Islet precursor cell (in vitro differentiated cells): ENCODE results near the gene NELL1.

Experiments
- DNase-seq: peaks from one replicate; pipeline ENCODE4 v3.0.0-alpha.2; 2018

The NELL1 gene

GRCh38 chr11:20668844-20669819, at the start of gene NELL1:
TSS of gene NELL1 (plus strand) at chr11:20669586.
- DNase-seq, result peak; percentile 64

DNA sequence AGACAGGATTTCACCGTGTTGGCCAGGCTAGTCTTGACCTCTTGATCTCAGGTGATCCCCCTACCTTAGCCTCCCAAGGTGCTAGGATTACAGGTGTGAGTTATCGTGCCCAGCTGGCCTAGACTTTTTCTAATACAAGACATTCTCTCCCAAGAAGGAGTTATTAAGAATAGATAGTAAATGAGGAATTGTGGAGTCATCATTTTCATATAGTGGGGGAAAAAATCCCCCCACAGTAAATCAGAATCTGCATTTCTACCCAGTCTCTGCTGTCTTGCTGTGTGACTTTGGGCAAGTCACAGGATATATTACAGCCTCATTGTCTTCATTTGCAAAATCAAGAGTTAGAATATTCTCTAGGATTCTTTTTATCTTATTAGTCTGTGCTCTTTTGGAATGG, 48.4 kb upstream of the NELL1 start:
- no peak for DNase-seq

GRCh38 chr11:20621679-20622078, 47.7 kb upstream of the NELL1 start:
- DNase-seq, result no peak

GRCh38 chr11:20623252-20623651, 46.1 kb upstream of the NELL1 start:
- DNase-seq, result no peak

GRCh38 chr11:20626279-20626678, 43.1 kb upstream of the NELL1 start:
- DNase-seq, result no peak

- no peak for DNase-seq
Observed at GRCh38 chr11:20627026-20627425, 42.4 kb upstream of the NELL1 start.

DNA sequence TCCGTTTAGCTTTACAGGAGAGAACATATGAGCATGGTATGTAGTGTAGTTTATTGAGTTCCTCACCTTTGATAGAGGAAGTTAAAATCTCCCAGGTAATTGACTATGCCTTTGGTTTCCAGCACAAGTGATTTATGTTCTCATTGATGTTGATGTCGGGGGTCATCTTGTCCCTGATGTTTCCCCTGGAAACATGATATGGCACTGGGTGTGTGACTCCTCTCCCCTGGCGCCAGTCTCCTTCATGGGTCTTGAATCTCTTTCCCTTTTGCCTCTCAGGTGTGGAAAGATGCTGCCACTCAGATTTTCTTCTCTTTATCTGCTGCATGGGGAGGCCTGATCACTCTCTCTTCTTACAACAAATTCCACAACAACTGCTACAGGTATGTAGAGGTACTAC, 41.7 kb upstream of the NELL1 start:
- no peak for DNase-seq

GRCh38 chr11:20631519-20632168, 37.7 kb upstream of the NELL1 start:
- no peak for DNase-seq

DNA sequence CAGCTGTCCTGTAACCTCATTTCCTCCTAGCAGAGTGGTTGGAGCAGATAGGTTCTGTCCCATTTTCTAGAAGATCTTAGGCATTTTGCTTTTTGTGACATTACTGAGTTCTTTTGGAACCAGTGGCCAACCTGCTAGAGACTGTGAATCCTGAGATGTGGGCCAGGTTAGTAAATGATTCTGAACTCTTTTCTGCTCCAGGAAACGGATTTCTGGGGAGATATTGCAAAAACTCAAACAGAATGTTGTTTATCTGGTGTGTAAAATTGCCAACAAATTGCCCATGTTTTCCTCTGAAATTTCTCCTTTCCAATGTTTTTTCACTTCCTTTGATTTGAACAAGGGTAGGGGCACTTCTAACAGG, 37.2 kb upstream of the NELL1 start:
- DNase-seq, result no peak

GRCh38 chr11:20634044-20634443, 35.3 kb upstream of the NELL1 start:
- no peak for DNase-seq

- DNase-seq, result no peak
Observed at GRCh38 chr11:20634781-20635180, 34.6 kb upstream of the NELL1 start.

DNA sequence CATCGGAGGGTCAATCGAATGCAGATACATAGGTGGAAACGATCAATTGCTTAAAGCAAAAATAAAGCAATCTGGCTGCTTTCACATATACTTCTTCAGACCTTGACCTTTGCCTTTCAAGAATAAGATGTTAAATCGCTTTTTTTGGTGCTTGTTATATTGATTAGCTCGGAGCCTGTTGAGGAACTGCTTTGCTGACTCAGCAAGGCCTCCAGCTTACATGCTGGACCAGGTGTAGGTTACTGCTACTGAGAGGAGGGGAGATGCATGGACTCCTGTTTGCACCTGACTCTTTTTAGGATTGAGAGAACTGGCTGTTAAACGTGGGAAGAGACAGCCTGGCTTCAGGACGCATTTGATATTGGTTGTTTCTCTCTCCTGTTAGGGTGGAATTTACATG, 31.3 kb upstream of the NELL1 start:
- no peak for DNase-seq

GRCh38 chr11:20639688-20640087, 29.7 kb upstream of the NELL1 start:
- no peak for DNase-seq

GRCh38 chr11:20640401-20640800, 29.0 kb upstream of the NELL1 start:
- DNase-seq, result no peak

- DNase-seq, result no peak
Observed at GRCh38 chr11:20644360-20644759, 25.0 kb upstream of the NELL1 start.

- DNase-seq, result peak; percentile 73
Observed at GRCh38 chr11:20647976-20648565, 21.3 kb upstream of the NELL1 start.

GRCh38 chr11:20652150-20652806, 17.1 kb upstream of the NELL1 start:
- no peak for DNase-seq

DNA sequence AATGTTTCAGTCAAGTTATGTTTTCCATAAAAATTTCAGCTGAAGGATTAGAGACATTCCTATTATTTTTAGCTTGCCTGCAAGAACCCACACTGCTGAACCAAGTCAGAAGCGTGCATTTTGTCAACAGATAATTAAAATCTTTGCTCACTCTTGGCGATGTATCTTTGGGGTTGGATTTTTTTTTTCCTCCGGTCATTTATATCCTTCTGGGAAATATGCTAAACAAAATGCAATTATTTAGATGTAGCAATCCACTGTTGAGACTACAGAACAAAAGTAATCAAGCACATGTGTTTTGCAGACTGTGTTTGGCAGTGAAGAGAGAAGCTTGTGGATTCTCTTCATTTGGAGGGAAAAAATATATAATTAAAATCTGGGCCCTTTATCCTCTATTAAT, 15.3 kb upstream of the NELL1 start:
- DNase-seq, result no peak

GRCh38 chr11:20656901-20657300, 12.5 kb upstream of the NELL1 start:
- DNase-seq, result no peak

- DNase-seq, result no peak
Observed at GRCh38 chr11:20658135-20658534, 11.3 kb upstream of the NELL1 start.

DNA sequence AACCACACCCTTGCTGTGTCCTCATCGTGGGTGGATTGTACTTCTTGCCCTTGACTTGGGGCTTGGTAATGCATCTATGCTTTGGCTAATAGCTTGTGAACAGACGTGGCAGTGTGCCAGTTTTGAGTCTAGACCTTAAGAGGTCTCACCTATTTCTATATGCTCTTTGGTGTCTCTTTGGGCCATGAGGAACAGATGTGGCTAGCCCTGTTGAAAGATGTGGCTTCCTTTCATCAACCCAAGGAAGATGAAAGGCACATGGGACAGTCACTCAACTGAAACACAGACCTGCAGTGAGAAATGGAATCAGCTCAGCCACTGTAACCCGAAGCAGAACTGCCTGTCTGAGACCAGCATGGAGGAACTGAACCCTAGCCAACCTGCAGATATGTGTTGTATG, 7.9 kb upstream of the NELL1 start:
- DNase-seq, result no peak

- no peak for DNase-seq
Observed at GRCh38 chr11:20661850-20662249, 7.5 kb upstream of the NELL1 start.

DNA sequence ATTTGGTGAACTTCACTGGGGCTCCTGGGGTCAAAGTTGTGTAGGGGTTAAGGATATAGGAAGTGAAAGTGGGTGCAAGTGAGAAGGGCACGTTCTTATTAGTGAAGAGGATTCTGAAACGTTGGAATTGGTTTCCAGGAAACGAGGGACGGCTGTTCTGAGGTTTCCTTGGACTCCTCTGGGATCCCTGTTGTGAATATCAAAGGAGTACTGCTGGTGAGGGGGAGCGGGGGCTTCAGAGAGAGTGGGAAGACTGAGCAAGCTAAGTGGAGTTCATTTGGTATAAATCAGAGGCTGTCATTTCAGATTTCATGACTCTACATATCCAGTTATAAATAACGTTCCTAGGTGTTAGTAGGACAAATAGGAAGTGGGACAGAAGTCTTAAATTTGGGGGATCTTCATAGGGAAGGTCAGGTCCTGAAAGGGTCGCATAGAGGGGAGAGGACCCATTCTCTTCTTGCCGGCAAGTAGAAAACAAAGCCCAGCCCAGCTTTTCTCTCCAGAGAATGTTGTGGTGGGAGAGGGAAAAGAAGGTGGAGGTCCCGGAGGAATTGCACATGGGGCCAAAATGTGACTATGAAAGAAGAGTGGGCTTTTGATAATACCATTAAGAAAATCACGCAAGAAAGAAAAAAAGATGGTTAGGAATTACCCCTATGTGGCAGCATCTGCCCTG, 1.1 kb upstream of the NELL1 start:
- DNase-seq, result no peak
